Mononuclear cell (primary cell): Measurements from ENCODE around the gene TTC23. TPM values are rescaled to one million over a fixed set of nuclear protein-coding genes. Genes with fewer than 3 reads are reported as not detected.

Source experiments
- H3K27me3 ChIP-seq: 2 replicates; pipeline ENCODE4 v1.6.0; 2011; ENCODE audit warnings: low read length, control low read depth; ENCODE audit not compliant: insufficient read depth
- H3K4me1 ChIP-seq: 2 replicates; pipeline ENCODE4 v1.5.1; 2011; ENCODE audit warnings: mild to moderate bottlenecking, low read length, control low read depth; ENCODE audit not compliant: insufficient read depth
- H3K4me3 ChIP-seq: 2 replicates; pipeline ENCODE4 v1.5.1; 2011; ENCODE audit warnings: mild to moderate bottlenecking, low read length, moderate library complexity
- H3K9me3 ChIP-seq: 2 replicates; pipeline ENCODE4 v1.5.1; 2011; ENCODE audit warnings: low read depth, mild to moderate bottlenecking, control low read depth, low read length
- total RNA-seq: library from RNA; depleted of rRNA; stranded (reverse); fragments of >200 nt; gene quantifications from one replicate; pipeline ENCODE4 v1.2.3, GENCODE V29; 2012

The TTC23 gene
- total RNA-seq, 1 donor, result 0.10 TPM

GRCh38 chr15:99131441-99132023 lies 117.8 kb downstream of the TTC23 start:
- H3K9me3 ChIP-seq, result no peaks in the 10 kb centered on the region
- no peak overlapping the region for H3K4me3 ChIP-seq
- H3K4me1 ChIP-seq, result no peaks in the 10 kb centered on the region
- H3K27me3 ChIP-seq, result no peaks in the 10 kb centered on the region

GRCh38 chr15:99130765-99131440 lies 118.5 kb downstream of the TTC23 start:
- H3K4me1 ChIP-seq, result no peaks in the 10 kb centered on the region
- H3K9me3 ChIP-seq, result no peaks in the 10 kb centered on the region
- no peaks in the 10 kb centered on the region for H3K27me3 ChIP-seq
- H3K4me3 ChIP-seq, result no peak overlapping the region

GRCh38 chr15:99130314-99130713 lies 119.1 kb downstream of the TTC23 start:
- Histone ChIP-seq H3K4me3 (no peak overlapping the region), H3K27me3 (no peaks in the 10 kb centered on the region), H3K9me3 (no peaks in the 10 kb centered on the region), H3K4me1 (no peaks in the 10 kb centered on the region)

- H3K4me3 ChIP-seq, result no peak overlapping the region
- H3K4me1 ChIP-seq, result no peaks in the 10 kb centered on the region
Observed at GRCh38 chr15:99129644-99130043, 119.7 kb downstream of the TTC23 start.

GRCh38 chr15:99128411-99128810 lies 121.0 kb downstream of the TTC23 start:
- Histone ChIP-seq H3K4me3 (no peak overlapping the region), H3K9me3 (no peaks in the 10 kb centered on the region), H3K27me3 (no peaks in the 10 kb centered on the region), H3K4me1 (no peaks in the 10 kb centered on the region)

More at GRCh38 chr15:99129644-99130043, 119.7 kb downstream of the TTC23 start:
- H3K9me3 ChIP-seq, result no peaks in the 10 kb centered on the region
- H3K27me3 ChIP-seq, result no peaks in the 10 kb centered on the region

GRCh38 chr15:99127773-99128172 lies 121.6 kb downstream of the TTC23 start:
- H3K4me1 ChIP-seq, result no peaks in the 10 kb centered on the region
- H3K27me3 ChIP-seq, result no peaks in the 10 kb centered on the region
- H3K9me3 ChIP-seq, result no peaks in the 10 kb centered on the region
- H3K4me3 ChIP-seq, result no peak overlapping the region

- H3K9me3 ChIP-seq, result no peaks in the 10 kb centered on the region
- H3K4me3 ChIP-seq, result no peak overlapping the region
- no peaks in the 10 kb centered on the region for H3K27me3 ChIP-seq
- no peaks in the 10 kb centered on the region for H3K4me1 ChIP-seq
Observed at GRCh38 chr15:99126930-99127329, 122.5 kb downstream of the TTC23 start.

- Histone ChIP-seq H3K9me3 (no peaks in the 10 kb centered on the region), H3K27me3 (no peaks in the 10 kb centered on the region), H3K4me1 (no peaks in the 10 kb centered on the region), H3K4me3 (no peak overlapping the region)
Observed at GRCh38 chr15:99126131-99126588, 123.2 kb downstream of the TTC23 start.

- Histone ChIP-seq H3K4me3 (no peak overlapping the region), H3K9me3 (no peaks in the 10 kb centered on the region), H3K4me1 (no peaks in the 10 kb centered on the region), H3K27me3 (no peaks in the 10 kb centered on the region)
Observed at GRCh38 chr15:99125061-99125891, 124.1 kb downstream of the TTC23 start.

GRCh38 chr15:99124641-99125040 lies 124.7 kb downstream of the TTC23 start:
- no peaks in the 10 kb centered on the region for H3K27me3 ChIP-seq
- H3K4me1 ChIP-seq, result no peaks in the 10 kb centered on the region
- no peak overlapping the region for H3K4me3 ChIP-seq
- H3K9me3 ChIP-seq, result no peaks in the 10 kb centered on the region

GRCh38 chr15:99123713-99124451 lies 125.5 kb downstream of the TTC23 start:
- no peaks in the 10 kb centered on the region for H3K27me3 ChIP-seq
- no peak overlapping the region for H3K4me3 ChIP-seq
- no peaks in the 10 kb centered on the region for H3K9me3 ChIP-seq
- H3K4me1 ChIP-seq, result no peaks in the 10 kb centered on the region

GRCh38 chr15:99122831-99123712 lies 126.3 kb downstream of the TTC23 start:
- Histone ChIP-seq H3K4me3 (no peak overlapping the region), H3K9me3 (no peaks in the 10 kb centered on the region), H3K27me3 (no peaks in the 10 kb centered on the region), H3K4me1 (no peaks in the 10 kb centered on the region)

- no peaks in the 10 kb centered on the region for H3K4me1 ChIP-seq
- H3K27me3 ChIP-seq, result no peaks in the 10 kb centered on the region
- no peaks in the 10 kb centered on the region for H3K9me3 ChIP-seq
- H3K4me3 ChIP-seq, result no peak overlapping the region
Observed at GRCh38 chr15:99121691-99122410, 127.5 kb downstream of the TTC23 start.
